GM10847 (cell line): ENCODE data around the gene PITPNC1.
A peak's percentile ranks its signal among the peaks of the same experiment; 100 is the strongest.

Source experiments
- POLR2A ChIP-seq: IDR thresholded peaks from 2 replicates; pipeline ENCODE4 v1.6.1; 2011; ENCODE audit not compliant: insufficient read length; ENCODE audit errors: extremely low read depth

Gene PITPNC1

GRCh38 chr17:67707442-67707841 is 330.4 kb downstream of the PITPNC1 start:
- no peak for TF ChIP-seq POLR2A

- no peak for TF ChIP-seq POLR2A
Measured at GRCh38 chr17:67708378-67708777, 331.3 kb downstream of the PITPNC1 start.

- no peak for TF ChIP-seq POLR2A
Measured at GRCh38 chr17:67711916-67712315, 334.8 kb downstream of the PITPNC1 start.

- TF ChIP-seq POLR2A: no peak
Measured at GRCh38 chr17:67712375-67712774, 335.3 kb downstream of the PITPNC1 start.

GRCh38 chr17:67713169-67713568 is 336.1 kb downstream of the PITPNC1 start:
- no peak for TF ChIP-seq POLR2A

- TF ChIP-seq POLR2A: no peak
Measured at GRCh38 chr17:67716405-67716798, 339.3 kb downstream of the PITPNC1 start.

GRCh38 chr17:67717192-67717623 is 340.1 kb downstream of the PITPNC1 start:
- no peak for TF ChIP-seq POLR2A

GRCh38 chr17:67717624-67718324 is 340.7 kb downstream of the PITPNC1 start, which contains the start of gene NOL11:
Gene NOL11, plus strand, starts transcription at chr17:67717936. Its CDS starts 12 bp downstream, at chr17:67717948.
- peak; percentile 86 for TF ChIP-seq POLR2A

GRCh38 chr17:67718325-67718941 is 341.4 kb downstream of the PITPNC1 start:
- TF ChIP-seq POLR2A: no peak

GRCh38 chr17:67725373-67725791 is 348.3 kb downstream of the PITPNC1 start:
- no peak for TF ChIP-seq POLR2A

- TF ChIP-seq POLR2A: no peak
Measured at GRCh38 chr17:67725807-67726206, 348.7 kb downstream of the PITPNC1 start.

- no peak for TF ChIP-seq POLR2A
Measured at GRCh38 chr17:67729903-67730302, 352.8 kb downstream of the PITPNC1 start.

GRCh38 chr17:67730731-67731130 is 353.6 kb downstream of the PITPNC1 start:
- no peak for TF ChIP-seq POLR2A

GRCh38 chr17:67733449-67733848 is 356.4 kb downstream of the PITPNC1 start:
- no peak for TF ChIP-seq POLR2A

GRCh38 chr17:67737145-67737544 is 360.1 kb downstream of the PITPNC1 start:
- TF ChIP-seq POLR2A: no peak

- TF ChIP-seq POLR2A: no peak
Measured at GRCh38 chr17:67742025-67742424, 364.9 kb downstream of the PITPNC1 start.
